ENCODE results near the gene DUSP19.

Gene DUSP19

GRCh38 chr2:183126635-183127034, 48.1 kb downstream of the DUSP19 start:
- H3K9me3 ChIP-seq (ENCODE audit: control insufficient read depth, insufficient read depth, low read depth, low read length): no peaks in the 10 kb centered on the region
- no peak overlapping the region for H3K27ac ChIP-seq (ENCODE audit: low read depth, low read length)
- H3K4me1 ChIP-seq (ENCODE audit: control insufficient read depth, insufficient read depth, low read length): peaks cover 9% of the 10 kb centered on the region
- no peaks in the 10 kb centered on the region for H3K27me3 ChIP-seq (ENCODE audit: control insufficient read depth, insufficient read depth, low read length)
- no peak overlapping the region for H3K4me3 ChIP-seq (ENCODE audit: low read depth, low read length)
- H3K36me3 ChIP-seq (ENCODE audit: control insufficient read depth, insufficient read depth, low read length): peaks cover 34% of the 10 kb centered on the region
- H3K9ac ChIP-seq (ENCODE audit: low read length): no peak overlapping the region

- H3K4me3 ChIP-seq (ENCODE audit: low read depth, low read length): no peak overlapping the region
- H3K27me3 ChIP-seq (ENCODE audit: control insufficient read depth, insufficient read depth, low read length): no peaks in the 10 kb centered on the region
- no peaks in the 10 kb centered on the region for H3K9me3 ChIP-seq (ENCODE audit: control insufficient read depth, insufficient read depth, low read depth, low read length)
- no peaks in the 10 kb centered on the region for H3K4me1 ChIP-seq (ENCODE audit: control insufficient read depth, insufficient read depth, low read length)
- no peak overlapping the region for H3K9ac ChIP-seq (ENCODE audit: low read length)
- H3K36me3 ChIP-seq (ENCODE audit: control insufficient read depth, insufficient read depth, low read length): peaks cover 76% of the 10 kb centered on the region
- H3K27ac ChIP-seq (ENCODE audit: low read depth, low read length): no peak overlapping the region
Observed at GRCh38 chr2:183134016-183134415, 55.5 kb downstream of the DUSP19 start.

- H3K27me3 ChIP-seq (ENCODE audit: control insufficient read depth, insufficient read depth, low read length): no peaks in the 10 kb centered on the region
- peaks cover 69% of the 10 kb centered on the region for H3K36me3 ChIP-seq (ENCODE audit: control insufficient read depth, insufficient read depth, low read length)
- no peak overlapping the region for H3K9ac ChIP-seq (ENCODE audit: low read length)
- H3K4me1 ChIP-seq (ENCODE audit: control insufficient read depth, insufficient read depth, low read length): peaks cover 6% of the 10 kb centered on the region; the same call in 1 of the 2 replicates
- H3K4me3 ChIP-seq (ENCODE audit: low read depth, low read length): no peak overlapping the region
- no peak overlapping the region for H3K27ac ChIP-seq (ENCODE audit: low read depth, low read length)
- H3K9me3 ChIP-seq (ENCODE audit: control insufficient read depth, insufficient read depth, low read depth, low read length): peaks cover 31% of the 10 kb centered on the region
Observed at GRCh38 chr2:183148955-183149354, 70.4 kb downstream of the DUSP19 start.

GRCh38 chr2:183149489-183149888, 70.9 kb downstream of the DUSP19 start:
- H3K27ac ChIP-seq (ENCODE audit: low read depth, low read length): peak overlapping the region; percentile 51; the same call in 1 of the 2 replicates
- no peaks in the 10 kb centered on the region for H3K27me3 ChIP-seq (ENCODE audit: control insufficient read depth, insufficient read depth, low read length)
- H3K4me1 ChIP-seq (ENCODE audit: control insufficient read depth, insufficient read depth, low read length): peaks cover 6% of the 10 kb centered on the region; the same call in 1 of the 2 replicates
- H3K4me3 ChIP-seq (ENCODE audit: low read depth, low read length): no peak overlapping the region
- peaks cover 29% of the 10 kb centered on the region for H3K9me3 ChIP-seq (ENCODE audit: control insufficient read depth, insufficient read depth, low read depth, low read length)
- no peak overlapping the region for H3K9ac ChIP-seq (ENCODE audit: low read length)
- H3K36me3 ChIP-seq (ENCODE audit: control insufficient read depth, insufficient read depth, low read length): peaks cover 68% of the 10 kb centered on the region
